GM12864 (cell line): ENCODE data around the gene DCN.

ENCODE experiments used
- DNase-seq: peaks from one replicate; pipeline ENCODE4 v3.0.0-alpha.2; 2011; ENCODE audit warnings: low read depth
- H3K4me3 ChIP-seq: 2 replicates; pipeline ENCODE4 v1.5.1; 2011; ENCODE audit warnings: mild to moderate bottlenecking, low read depth, low read length, control low read depth
- TF ChIP-seq, protein P1 (sequence below): IDR thresholded peaks from 2 replicates; pipeline ENCODE4 v1.5.1; 2011; ENCODE audit warnings: low read depth, mild to moderate bottlenecking, moderate library complexity, low read length, control low read depth, inconsistent platforms; ENCODE audit errors: missing control alignments

Gene DCN

DNA sequence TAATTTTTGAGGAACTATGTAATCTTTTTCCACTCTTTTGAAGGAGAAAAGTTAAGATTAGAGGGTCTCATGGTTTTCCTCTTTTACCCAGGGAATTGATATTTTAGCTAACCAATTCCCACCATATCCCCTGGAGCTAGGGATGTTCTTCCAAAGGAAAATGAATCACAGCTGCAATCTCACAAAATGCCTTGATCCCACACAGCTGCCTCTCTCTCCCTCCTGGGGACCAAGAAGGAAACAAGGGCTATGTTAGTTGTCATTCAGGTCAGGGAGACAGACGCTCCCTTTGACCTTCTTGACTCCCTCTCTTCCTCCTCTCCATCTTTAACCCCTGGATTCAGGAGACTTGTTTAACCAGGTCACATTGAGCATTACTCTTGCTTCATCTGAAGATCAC, 9.5 kb downstream of the DCN start:
- DNase-seq: no peak
- H3K4me3 ChIP-seq: no peak overlapping the region
- TF ChIP-seq, protein P1, sequence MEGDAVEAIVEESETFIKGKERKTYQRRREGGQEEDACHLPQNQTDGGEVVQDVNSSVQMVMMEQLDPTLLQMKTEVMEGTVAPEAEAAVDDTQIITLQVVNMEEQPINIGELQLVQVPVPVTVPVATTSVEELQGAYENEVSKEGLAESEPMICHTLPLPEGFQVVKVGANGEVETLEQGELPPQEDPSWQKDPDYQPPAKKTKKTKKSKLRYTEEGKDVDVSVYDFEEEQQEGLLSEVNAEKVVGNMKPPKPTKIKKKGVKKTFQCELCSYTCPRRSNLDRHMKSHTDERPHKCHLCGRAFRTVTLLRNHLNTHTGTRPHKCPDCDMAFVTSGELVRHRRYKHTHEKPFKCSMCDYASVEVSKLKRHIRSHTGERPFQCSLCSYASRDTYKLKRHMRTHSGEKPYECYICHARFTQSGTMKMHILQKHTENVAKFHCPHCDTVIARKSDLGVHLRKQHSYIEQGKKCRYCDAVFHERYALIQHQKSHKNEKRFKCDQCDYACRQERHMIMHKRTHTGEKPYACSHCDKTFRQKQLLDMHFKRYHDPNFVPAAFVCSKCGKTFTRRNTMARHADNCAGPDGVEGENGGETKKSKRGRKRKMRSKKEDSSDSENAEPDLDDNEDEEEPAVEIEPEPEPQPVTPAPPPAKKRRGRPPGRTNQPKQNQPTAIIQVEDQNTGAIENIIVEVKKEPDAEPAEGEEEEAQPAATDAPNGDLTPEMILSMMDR: no peak

GRCh38 chr12:91172096-91172495, 10.5 kb downstream of the DCN start:
- no peak overlapping the region for H3K4me3 ChIP-seq
- DNase-seq: no peak
- TF ChIP-seq, protein P1: no peak

DNA sequence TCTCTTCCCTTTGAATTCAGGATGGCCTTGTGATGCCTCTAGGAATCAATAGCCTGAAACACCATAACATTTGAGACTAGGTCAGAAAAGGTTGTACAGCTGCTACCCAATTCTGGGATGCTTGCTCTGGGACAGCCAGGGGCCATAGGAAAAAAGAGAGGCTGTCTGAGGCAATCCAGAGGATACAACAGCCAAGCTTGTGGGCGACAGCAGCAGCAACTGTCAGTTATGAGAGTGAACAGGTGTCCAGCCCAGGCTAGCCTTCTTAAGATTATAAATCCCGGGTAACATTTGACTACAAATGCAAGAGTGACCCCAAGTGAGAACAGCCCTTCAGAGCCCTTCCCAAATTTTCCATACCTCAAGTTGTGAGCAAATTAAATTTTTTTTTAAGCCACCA, 11.1 kb downstream of the DCN start:
- TF ChIP-seq, protein P1: no peak
- H3K4me3 ChIP-seq: no peak overlapping the region
- DNase-seq: no peak

DNA sequence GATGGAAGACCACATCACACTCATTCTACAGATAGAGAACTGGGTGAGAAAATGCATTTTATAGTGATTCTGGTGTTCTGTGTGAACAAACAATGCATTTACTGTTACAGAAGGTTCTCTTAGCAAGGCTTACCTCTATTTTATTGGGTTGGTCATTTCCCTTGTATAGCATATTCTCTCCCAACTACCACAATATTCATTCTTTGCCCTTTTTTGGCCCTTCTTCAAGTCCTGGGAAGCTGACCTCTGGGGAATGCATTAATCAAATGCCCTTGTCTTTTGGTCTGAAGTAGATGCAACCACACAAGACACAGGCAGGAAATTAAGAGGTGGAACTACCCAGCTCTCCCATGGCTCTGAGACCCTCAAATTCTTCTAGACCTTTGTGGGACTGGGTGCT, 19.5 kb downstream of the DCN start:
- TF ChIP-seq, protein P1: no peak
- no peak for DNase-seq
- H3K4me3 ChIP-seq: no peak overlapping the region

GRCh38 chr12:91161009-91161408, 21.6 kb downstream of the DCN start:
- H3K4me3 ChIP-seq: no peak overlapping the region
- TF ChIP-seq, protein P1: no peak
- no peak for DNase-seq

GRCh38 chr12:91155990-91156389, 26.6 kb downstream of the DCN start:
- TF ChIP-seq, protein P1: no peak
- no peak for DNase-seq
- H3K4me3 ChIP-seq: no peak overlapping the region

DNA sequence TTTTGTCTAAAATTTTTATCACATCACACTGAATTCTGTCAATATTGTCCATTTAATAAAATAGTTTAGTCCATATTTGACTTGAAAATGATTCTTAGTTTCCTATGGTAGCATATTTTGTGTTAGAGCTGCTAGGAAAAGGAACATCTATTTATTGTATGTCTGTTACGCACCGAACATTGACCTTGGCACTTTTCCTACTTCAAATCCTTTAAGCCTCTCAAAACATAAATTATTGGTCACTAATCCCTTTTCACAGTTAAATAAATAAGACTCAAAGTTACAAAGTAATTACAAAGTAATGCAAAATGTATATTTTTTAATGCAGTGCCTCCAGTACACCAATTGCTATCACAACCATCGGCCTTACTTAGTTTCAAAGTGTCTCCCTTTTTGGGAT, 28.5 kb downstream of the DCN start:
- H3K4me3 ChIP-seq: no peak overlapping the region
- no peak for DNase-seq
- TF ChIP-seq, protein P1: no peak
